ENCODE results near the gene RANBP3.
"Not testable (repeated sequence)": the region's sequence is repeated elsewhere in the genome, so short reads cannot be mapped to it uniquely, and the experiment has no call there.

Gene RANBP3

DNA sequence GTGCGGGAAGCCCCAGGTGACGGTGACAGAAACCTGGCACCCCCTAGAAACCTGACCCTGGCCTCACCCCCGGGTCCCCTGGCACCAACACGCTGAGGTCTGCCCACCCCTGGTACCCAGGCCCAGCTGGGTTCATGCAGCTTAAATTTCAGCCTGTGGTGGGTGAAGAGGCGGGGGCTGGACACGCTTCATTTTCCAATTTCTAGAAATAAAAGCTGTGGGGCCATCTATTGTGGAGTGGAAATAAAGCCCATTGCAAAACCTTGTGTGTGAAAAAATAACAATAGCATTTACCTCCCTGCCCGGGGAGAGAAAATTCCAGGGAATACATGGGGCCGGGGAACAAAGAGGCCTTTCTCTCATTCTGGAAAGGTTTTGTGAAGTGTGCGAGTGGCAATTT, 100.1 kb downstream of the RANBP3 start:
- DNase-seq = no peak

GRCh38 chr19:5877427-5877826, 100.5 kb downstream of the RANBP3 start:
- DNase-seq = no peak

DNA sequence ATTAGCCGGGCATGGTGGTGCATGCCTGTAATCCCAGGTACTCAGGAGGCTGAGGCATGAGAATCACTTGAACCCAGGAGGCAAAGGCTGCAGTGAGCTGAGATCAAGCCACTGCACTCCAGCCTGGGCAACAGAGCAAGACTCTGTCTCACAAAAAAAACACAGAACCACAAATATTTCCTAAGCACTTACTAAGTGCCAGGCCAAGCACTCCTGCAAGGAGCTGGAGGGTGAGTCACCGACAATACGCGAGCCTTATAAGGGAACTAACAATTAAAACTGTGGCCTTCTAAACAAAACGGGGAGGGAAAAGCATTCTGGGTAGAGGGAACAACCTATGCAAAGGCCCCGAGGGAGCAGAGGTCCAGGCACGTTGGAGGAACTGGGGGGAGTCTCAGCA, 103.4 kb downstream of the RANBP3 start:
- not testable (repeated sequence) for DNase-seq

- no peak for DNase-seq
Measured at GRCh38 chr19:5873617-5874199, 104.2 kb downstream of the RANBP3 start.

GRCh38 chr19:5870986-5871394, 107.0 kb downstream of the RANBP3 start:
- no peak for DNase-seq

DNA sequence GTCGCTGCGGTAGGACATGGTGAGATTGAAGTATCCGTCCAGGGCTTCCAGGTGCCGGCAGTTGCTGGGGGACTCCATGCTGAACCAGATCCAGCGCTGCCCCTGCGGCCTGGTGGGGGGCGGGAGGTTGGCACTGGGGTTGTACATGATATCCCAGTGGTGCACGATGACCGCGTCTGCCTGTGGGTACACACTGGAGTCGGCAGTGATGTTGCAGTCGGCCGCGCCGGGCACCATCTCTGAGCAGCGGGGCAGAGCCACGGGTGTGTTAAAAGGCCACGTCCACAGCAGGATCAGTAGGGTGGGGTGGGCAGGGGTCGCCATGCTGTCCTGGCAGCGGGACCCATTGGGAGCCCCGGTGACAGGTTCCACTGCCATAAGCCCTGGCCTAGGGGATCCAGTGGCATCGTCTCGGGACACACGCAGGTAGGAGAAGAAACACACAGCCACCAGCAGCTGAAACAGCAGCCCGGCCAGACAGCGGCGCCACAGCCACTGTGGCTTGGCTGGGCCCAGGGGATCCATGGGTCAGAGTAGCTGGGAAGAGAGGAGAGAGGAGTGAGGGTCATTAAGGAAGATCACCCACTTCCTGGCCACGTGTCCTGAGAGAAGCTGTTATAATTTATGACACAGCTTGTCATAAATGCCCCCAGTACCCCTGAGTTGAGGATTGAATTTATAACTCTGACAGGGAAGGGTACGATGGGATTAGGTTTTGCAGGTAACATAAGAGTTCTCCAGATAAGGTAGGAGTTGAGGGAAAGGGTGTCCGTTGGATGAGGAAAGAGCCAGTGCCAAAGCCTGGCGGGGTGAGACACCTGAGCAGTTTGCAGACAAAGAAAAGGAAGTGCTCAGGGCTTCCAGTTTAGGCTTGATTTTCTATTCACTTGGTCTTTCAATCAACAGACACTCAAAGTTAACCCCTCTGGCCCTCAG, 110.5 kb downstream of the RANBP3 start:
- no peak for DNase-seq
